K562 (cell line): ENCODE results near the gene MBNL1. TPM values are rescaled to one million over a fixed set of nuclear protein-coding genes. Genes with fewer than 3 reads are reported as not detected.

ENCODE experiments used
- ARID1B ChIP-seq: fragments of 450-650 bp; IDR thresholded peaks from 2 replicates; pipeline ENCODE4 v1.6.1; 2016; ENCODE audit warnings: antibody characterized with exemption, mild to moderate bottlenecking, inconsistent platforms
- CEBPG ChIP-seq, 3 experiments: fragments of 200-800 bp in 1 of 3; sonication (Bioruptor generic) in 1 of 3; sonication (generic) in 1 of 3; formaldehyde crosslinking in 1 of 3; IDR thresholded peaks in 2 of 3; conservative IDR thresholded peaks in 1 of 3; 2 replicates each; pipeline versions ENCODE4 v1.6.1 to v1.8.0; 2016 to 2022; ENCODE audit warnings: missing compliant biosample characterization in 2 of 3, missing genetic modification characterization in 2 of 3, mild to moderate bottlenecking in 1 of 3, missing genetic modification reagents in 1 of 3
- DPF2 ChIP-seq: fragments of 450-650 bp; IDR thresholded peaks from 2 replicates; pipeline ENCODE4 v1.6.1; 2016
- ELF2 ChIP-seq: fragments of 250-450 bp; sonication (Bioruptor Pico); IDR thresholded peaks from 2 replicates; pipeline ENCODE4 v1.5.0; 2021; ENCODE audit warnings: mild to moderate bottlenecking
- HDAC2 ChIP-seq: fragments of 450-650 bp; IDR thresholded peaks from 2 replicates; pipeline ENCODE4 v1.6.1; 2016; ENCODE audit warnings: mild to moderate bottlenecking
- ILF3 ChIP-seq: fragments of 450-650 bp; IDR thresholded peaks from 2 replicates; pipeline ENCODE4 v1.6.1; 2018; ENCODE audit warnings: antibody characterized with exemption, mild to moderate bottlenecking, moderate library complexity, borderline replicate concordance
- KLF13 ChIP-seq: fragments of 450-650 bp; IDR thresholded peaks from 2 replicates; pipeline ENCODE4 v1.6.1; 2016; ENCODE audit warnings: missing genetic modification characterization, low read depth, mild to moderate bottlenecking, missing compliant biosample characterization, moderate library complexity, borderline replicate concordance
- MGA ChIP-seq: fragments of 450-650 bp; IDR thresholded peaks from 2 replicates; pipeline ENCODE4 v1.6.1; 2016; ENCODE audit warnings: mild to moderate bottlenecking, moderate library complexity
- SMARCC2 ChIP-seq: fragments of 450-650 bp; IDR thresholded peaks from 2 replicates; pipeline ENCODE4 v1.6.1; 2017; ENCODE audit warnings: antibody characterized with exemption, moderate library complexity, mild to moderate bottlenecking, low read depth
- TAL1 ChIP-seq: fragments of 450-650 bp; IDR thresholded peaks from 2 replicates; pipeline ENCODE4 v1.6.1; 2016; ENCODE audit warnings: mild to moderate bottlenecking
- polyA plus RNA-seq, 8 experiments: library from polyadenylated mRNA; depleted of rRNA in 4 of 8; stranded (reverse) in 5 of 8; unstranded in 3 of 8; fragments of >200 nt; fragmentation: Nextera tagmentation in 2 of 8; fragmentation: Illumina TruSeq in 1 of 8; extraction: Ambion mirVana in 2 of 8; extraction: Trizol in 1 of 8; gene quantifications; 2 replicates each; pipeline versions ENCODE4 v1.2.1 to v1.2.3, GENCODE V29; 2011 to 2014; ENCODE audit warnings: inconsistent platforms in 1 of 8, missing spikeins in 1 of 8
- total RNA-seq, 7 experiments: library from RNA; depleted of rRNA in 6 of 7; stranded (reverse); fragments of >200 nt in 6 of 7; fragmentation: Illumina TruSeq in 2 of 7; extraction: Trizol in 2 of 7; gene quantifications; 2 replicates each; pipeline versions ENCODE4 v1.2.1 to v1.2.3, GENCODE V29; 2011 to 2021; ENCODE audit warnings: low replicate concordance in 1 of 7
- TF ChIP-seq, protein P1 (sequence below), 2 experiments: fragments of 450-650 bp; IDR thresholded peaks; 2 replicates each; pipeline ENCODE4 v1.6.1; 2018; ENCODE audit warnings: mild to moderate bottlenecking in 2 of 2, low read depth in 1 of 2; ENCODE audit not compliant: partially characterized antibody in 2 of 2

The MBNL1 gene
- total and polyA plus RNA-seq, 9 of the 15 experiments (the other 6 are each of a cell fraction or from before 2014, with no cell fraction given), result 70.3 to 243 (median 220) TPM

GRCh38 chr3:152241142-152242017, 27.3 kb upstream of the MBNL1 start (continued):
- TF ChIP-seq CEBPG (CRISPR knock-in tag; IDR thresholded peaks at IDR 0.05) (no peak), CEBPG (tag; conservative IDR thresholded peaks at IDR 0.05 in 1 of 2, IDR thresholded peaks at IDR 0.05 in 1 of 2) (peak; percentile 73 to 76), DPF2 (peak; percentile 80), ILF3 (no peak), KLF13 (tag) (no peak), MGA (peak; percentile 68), HDAC2 (peak; percentile 95), SMARCC2 (peak; percentile 53; the same call in 1 of the 2 replicates), ELF2 (CRISPR knock-in tag) (peak; percentile 40; the same call in 1 of the 2 replicates), TAL1 (0 out of 2 replicates have a peak, but pooled peaks have one; percentile 28), ARID1B (peak; percentile 73)
- TF ChIP-seq, protein P1, sequence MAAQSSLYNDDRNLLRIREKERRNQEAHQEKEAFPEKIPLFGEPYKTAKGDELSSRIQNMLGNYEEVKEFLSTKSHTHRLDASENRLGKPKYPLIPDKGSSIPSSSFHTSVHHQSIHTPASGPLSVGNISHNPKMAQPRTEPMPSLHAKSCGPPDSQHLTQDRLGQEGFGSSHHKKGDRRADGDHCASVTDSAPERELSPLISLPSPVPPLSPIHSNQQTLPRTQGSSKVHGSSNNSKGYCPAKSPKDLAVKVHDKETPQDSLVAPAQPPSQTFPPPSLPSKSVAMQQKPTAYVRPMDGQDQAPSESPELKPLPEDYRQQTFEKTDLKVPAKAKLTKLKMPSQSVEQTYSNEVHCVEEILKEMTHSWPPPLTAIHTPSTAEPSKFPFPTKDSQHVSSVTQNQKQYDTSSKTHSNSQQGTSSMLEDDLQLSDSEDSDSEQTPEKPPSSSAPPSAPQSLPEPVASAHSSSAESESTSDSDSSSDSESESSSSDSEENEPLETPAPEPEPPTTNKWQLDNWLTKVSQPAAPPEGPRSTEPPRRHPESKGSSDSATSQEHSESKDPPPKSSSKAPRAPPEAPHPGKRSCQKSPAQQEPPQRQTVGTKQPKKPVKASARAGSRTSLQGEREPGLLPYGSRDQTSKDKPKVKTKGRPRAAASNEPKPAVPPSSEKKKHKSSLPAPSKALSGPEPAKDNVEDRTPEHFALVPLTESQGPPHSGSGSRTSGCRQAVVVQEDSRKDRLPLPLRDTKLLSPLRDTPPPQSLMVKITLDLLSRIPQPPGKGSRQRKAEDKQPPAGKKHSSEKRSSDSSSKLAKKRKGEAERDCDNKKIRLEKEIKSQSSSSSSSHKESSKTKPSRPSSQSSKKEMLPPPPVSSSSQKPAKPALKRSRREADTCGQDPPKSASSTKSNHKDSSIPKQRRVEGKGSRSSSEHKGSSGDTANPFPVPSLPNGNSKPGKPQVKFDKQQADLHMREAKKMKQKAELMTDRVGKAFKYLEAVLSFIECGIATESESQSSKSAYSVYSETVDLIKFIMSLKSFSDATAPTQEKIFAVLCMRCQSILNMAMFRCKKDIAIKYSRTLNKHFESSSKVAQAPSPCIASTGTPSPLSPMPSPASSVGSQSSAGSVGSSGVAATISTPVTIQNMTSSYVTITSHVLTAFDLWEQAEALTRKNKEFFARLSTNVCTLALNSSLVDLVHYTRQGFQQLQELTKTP (IDR thresholded peaks at IDR 0.05; ENCODE audit: low read depth in 1 of 2, partially characterized antibody in 2 of 2), result peak in 1 of 2 experiments; percentile 73
